Small intestine (tissue), 7 donors: ENCODE measurements around the gene CCDC85A. TPM values are rescaled to one million over a fixed set of nuclear protein-coding genes. Genes with fewer than 3 reads are reported as not detected.

Source experiments
- DNase-seq, 2 donors: peaks; one replicate each; pipeline versions ENCODE4 v3.0.0 to v3.0.0-alpha.2; 2013
- FAIRE-seq: peaks from 2 replicates; lab custom pipeline; 2012; peaks lifted over from hg19 to GRCh38; lab: Jason Lieb, UNC
- H3K27ac ChIP-seq, 3 donors: one replicate each; pipeline ENCODE4 v1.5.1; 2013; ENCODE audit warnings: low read length in 2 of 3, mild to moderate bottlenecking in 2 of 3, control low read depth in 1 of 3, inconsistent platforms in 1 of 3, low read depth in 1 of 3, moderate library complexity in 1 of 3
- H3K27me3 ChIP-seq, 3 donors: one replicate each; pipeline ENCODE4 v1.6.1; 2013; ENCODE audit warnings: low read length in 3 of 3, inconsistent platforms in 1 of 3; ENCODE audit not compliant: control insufficient read depth in 3 of 3, insufficient read depth in 3 of 3
- H3K36me3 ChIP-seq, 3 donors: one replicate each; pipeline ENCODE4 v1.6.1; 2013; ENCODE audit warnings: low read length in 3 of 3, inconsistent platforms in 1 of 3, low read depth in 1 of 3, mild to moderate bottlenecking in 1 of 3, moderate library complexity in 1 of 3; ENCODE audit not compliant: control insufficient read depth in 3 of 3, insufficient read depth in 2 of 3
- H3K4me1 ChIP-seq, 3 donors: one replicate each; pipeline ENCODE4 v1.6.1; 2013; ENCODE audit warnings: low read length in 2 of 3, inconsistent platforms in 1 of 3, low read depth in 1 of 3, mild to moderate bottlenecking in 1 of 3, moderate library complexity in 1 of 3; ENCODE audit not compliant: control insufficient read depth in 3 of 3, insufficient read depth in 2 of 3
- H3K4me3 ChIP-seq, 3 donors: one replicate each; pipeline ENCODE4 v1.5.1; 2013; ENCODE audit warnings: low read length in 3 of 3, control low read depth in 1 of 3, inconsistent platforms in 1 of 3, low read depth in 1 of 3, mild to moderate bottlenecking in 1 of 3, moderate library complexity in 1 of 3
- H3K9me3 ChIP-seq, 2 donors: one replicate each; pipeline ENCODE4 v1.6.1; 2013; ENCODE audit warnings: low read depth in 1 of 2, low read length in 1 of 2; ENCODE audit not compliant: control insufficient read depth in 2 of 2, insufficient read depth in 1 of 2
- WGBS, 3 donors: extraction: QIAGEN DNeasy Blood & Tissue Kit; methylation state at CpG; one replicate each; pipeline ENCODE4 v1.1.7; 2013; 5-methylcytosine and 5-hydroxymethylcytosine counted together
- polyA plus RNA-seq, 4 donors: library from polyadenylated mRNA; stranded (reverse) in 3 of 4; unstranded in 1 of 4; fragments of 200-250 nt in 3 of 4; fragments of 120-200 nt in 1 of 4; gene quantifications; one replicate each; pipeline versions ENCODE4 v1.2.1 to v1.2.3, GENCODE V29; 2013
- donor health status: healthy with polysubstance abuse.
- donor health status: control.
- donor health status: control.
- donor health status: Bipolar disorder and iron deficiency.
- donor health status: healthy.

Gene CCDC85A
- polyA plus RNA-seq, 4 donors, result 1.2 to 1.7 TPM; not detected in 2

DNA sequence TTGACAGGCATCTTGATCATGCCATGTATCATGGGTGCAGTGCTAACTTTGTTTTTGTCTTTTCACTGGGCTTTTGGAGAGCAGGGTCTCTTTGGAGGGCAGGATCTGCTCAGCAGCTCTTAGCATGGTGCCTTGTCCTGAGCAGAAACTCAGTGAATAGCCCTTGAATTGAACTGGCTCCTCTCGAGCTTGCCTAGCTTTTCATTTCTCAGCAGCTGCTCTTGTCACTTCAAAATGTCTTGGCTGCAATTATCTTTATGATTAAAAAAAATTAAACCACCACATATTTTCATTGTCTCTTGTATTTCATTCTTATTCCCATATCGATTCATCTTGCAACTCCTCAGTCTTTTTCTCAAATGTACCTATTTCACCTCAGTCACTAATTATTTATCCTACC lies 50.5 kb downstream of the CCDC85A start:
- Histone ChIP-seq H3K36me3 (no peaks in the 10 kb centered on the region), H3K4me1 (no peaks in the 10 kb centered on the region), H3K9me3 (no peaks in the 10 kb centered on the region), H3K27ac (no peak overlapping the region), H3K27me3 (no peaks in the 10 kb centered on the region), H3K4me3 (no peak overlapping the region)
- DNase-seq, result no peak
- 63 to 71% (median 67%) methylated on average over 2 of the region's 2 CpGs for WGBS, 3 donors
- no peak for FAIRE-seq

DNA sequence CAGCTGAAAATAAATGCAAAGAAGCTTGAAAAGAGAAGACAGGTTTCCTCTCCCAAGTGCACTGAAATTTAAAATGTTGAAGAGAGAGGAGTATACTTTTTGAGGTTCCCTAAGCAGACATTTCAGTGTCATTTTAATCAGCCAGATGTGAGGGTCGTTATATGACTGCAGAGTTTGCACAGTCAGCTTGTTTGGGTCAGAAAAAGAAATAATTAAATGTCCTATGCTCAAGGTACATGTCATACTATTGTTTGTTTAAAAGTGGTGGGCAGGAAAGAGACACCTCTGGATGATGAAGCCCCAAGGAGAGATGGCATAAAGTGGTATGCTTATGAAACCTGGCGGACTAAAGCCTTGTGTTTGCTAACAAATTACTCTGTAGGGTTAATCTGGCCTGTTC lies 55.2 kb downstream of the CCDC85A start:
- H3K4me1 ChIP-seq, result peaks cover 0 to under 1% (median 0%) of the 10 kb centered on the region in 3 donors
- no peak overlapping the region for H3K27ac ChIP-seq
- DNase-seq, result no peak
- no peak for FAIRE-seq
- H3K36me3 ChIP-seq, result no peaks in the 10 kb centered on the region
- peaks cover 0 to 6% of the 10 kb centered on the region in 2 donors for H3K9me3 ChIP-seq
- no peak overlapping the region for H3K4me3 ChIP-seq
- no peaks in the 10 kb centered on the region for H3K27me3 ChIP-seq
- WGBS, 3 donors, result 46 to 61% (median 53%) methylated on average over 2 of the region's 2 CpGs

DNA sequence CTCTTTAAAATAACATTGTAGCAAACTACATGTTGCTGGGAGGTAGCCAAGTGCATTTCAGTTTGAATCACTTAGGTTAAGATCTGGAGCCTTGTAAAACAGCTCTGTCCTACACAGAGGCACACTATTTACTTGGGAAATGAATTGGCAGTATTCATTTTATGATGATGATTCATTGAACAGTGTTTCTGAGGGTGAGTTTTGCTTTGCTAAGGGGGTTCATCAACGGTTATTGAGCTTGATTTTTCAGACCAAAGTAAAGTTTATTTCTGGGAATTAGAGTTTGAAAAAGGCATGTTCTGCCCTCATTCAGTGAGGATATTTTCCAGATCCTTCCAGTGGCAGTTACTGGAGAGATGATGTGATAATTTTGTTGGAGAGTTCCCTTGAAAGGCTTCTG lies 55.6 kb downstream of the CCDC85A start:
- Histone ChIP-seq H3K4me1 (peaks cover 0 to 5% (median 0%) of the 10 kb centered on the region in 3 donors), H3K27ac (no peak overlapping the region), H3K9me3 (peaks cover 0 to 6% of the 10 kb centered on the region in 2 donors), H3K27me3 (no peaks in the 10 kb centered on the region), H3K4me3 (no peak overlapping the region), H3K36me3 (no peaks in the 10 kb centered on the region)
- no peak for DNase-seq
- FAIRE-seq, result no peak
- whole genome bisulfite sequencing, 3 donors, result 25 to 58% (median 35%) methylated on average over 1 of the region's 1 CpG

DNA sequence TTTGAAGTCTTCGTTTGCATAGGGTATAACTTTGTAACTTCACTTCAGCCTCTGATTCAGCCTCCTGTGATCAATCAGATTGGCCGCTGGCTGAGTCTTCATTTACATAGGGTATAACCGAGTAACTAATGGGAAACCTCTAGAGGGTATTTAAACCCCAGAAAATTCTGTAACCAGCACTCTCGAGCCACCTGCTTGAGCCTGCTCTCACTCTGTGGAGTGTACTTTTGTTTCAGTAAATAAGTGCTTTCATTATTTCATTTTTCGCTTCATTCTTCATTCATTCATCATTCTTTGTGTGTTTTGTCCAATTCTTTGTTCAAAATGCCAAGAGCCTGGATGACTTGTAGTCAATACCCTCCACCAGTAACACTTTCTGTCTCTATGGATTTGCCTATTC lies 56.4 kb downstream of the CCDC85A start:
- no peak overlapping the region for H3K4me3 ChIP-seq
- 81 to 87% (median 87%) methylated on average over 5 of the region's 5 CpGs for WGBS, 3 donors
- FAIRE-seq (no peak), DNase-seq (no peak)
- peaks cover 0 to 10% (median 0%) of the 10 kb centered on the region in 3 donors for H3K4me1 ChIP-seq
- H3K27me3 ChIP-seq, result no peaks in the 10 kb centered on the region
- no peaks in the 10 kb centered on the region for H3K36me3 ChIP-seq
- H3K27ac ChIP-seq, result no peak overlapping the region
- peaks cover 0 to 6% of the 10 kb centered on the region in 2 donors for H3K9me3 ChIP-seq

DNA sequence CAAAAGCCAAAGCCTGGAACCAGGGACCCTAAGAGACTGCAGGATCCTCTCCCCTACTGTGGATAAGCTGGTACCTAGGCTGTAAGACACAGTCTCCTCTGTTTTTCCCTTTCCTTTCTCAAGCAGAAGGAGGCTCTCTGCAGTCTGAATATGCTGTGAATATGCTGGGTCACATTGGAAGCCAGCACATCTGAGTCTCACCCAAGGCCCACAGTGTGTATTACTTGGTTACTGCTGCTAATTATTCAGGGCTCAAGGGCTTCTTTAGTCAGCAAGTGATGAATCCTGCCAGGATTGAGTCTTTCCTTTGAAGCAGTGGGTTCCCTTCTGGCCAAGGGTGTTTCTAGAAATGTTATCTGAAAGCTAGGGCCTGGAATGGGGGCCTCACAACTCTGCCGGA lies 60.7 kb downstream of the CCDC85A start:
- DNase-seq (no peak), FAIRE-seq (no peak)
- Histone ChIP-seq H3K4me1 (peaks cover 0 to 13% (median 0%) of the 10 kb centered on the region in 3 donors), H3K27me3 (no peaks in the 10 kb centered on the region), H3K4me3 (no peak overlapping the region), H3K9me3 (peaks cover 0 to 10% of the 10 kb centered on the region in 2 donors), H3K27ac (peak overlapping the region in 1 of 3 donors; percentile 42), H3K36me3 (no peaks in the 10 kb centered on the region)
- 0 to 51% (median 13%) methylated on average over 1 of the region's 1 CpG for WGBS, 3 donors

DNA sequence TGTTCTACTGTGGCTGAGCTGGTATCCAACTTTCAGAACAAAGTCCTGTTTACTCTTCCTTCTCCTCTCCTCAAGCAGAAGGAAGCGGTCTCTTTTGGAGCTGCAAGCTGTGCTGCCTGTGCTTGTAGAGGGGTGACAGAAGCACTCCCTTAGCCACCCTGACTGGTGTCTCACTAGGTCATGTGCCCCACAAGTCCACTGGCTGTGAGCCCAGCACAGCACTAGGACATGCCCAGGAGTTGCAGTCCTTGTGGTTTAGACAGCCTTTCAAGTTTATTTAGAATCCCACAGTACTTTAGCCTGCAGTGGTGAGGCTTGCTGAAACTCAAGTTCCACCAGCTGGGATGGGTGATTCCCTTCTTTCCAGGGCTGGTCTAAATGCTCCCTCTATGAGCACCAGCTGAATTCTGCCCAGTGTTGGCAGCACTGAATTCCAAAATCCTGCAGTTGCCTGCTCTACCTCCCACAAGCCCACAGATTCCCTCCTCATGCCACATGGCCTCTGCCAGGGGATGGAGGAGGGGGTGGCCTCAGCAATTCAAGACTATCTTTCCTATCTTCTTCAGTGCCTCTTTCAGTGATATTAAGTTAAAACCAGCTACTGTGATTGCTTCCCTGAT lies 61.2 kb downstream of the CCDC85A start:
- DNase-seq (peak in 1 of 2 donors; percentile 29), FAIRE-seq (no peak)
- H3K36me3 ChIP-seq, result no peaks in the 10 kb centered on the region
- WGBS, 3 donors, result 59 to 82% (median 75%) methylated on average over 1 of the region's 1 CpG
- H3K27ac ChIP-seq, result peak overlapping the region in 1 of 3 donors; percentile 42
- H3K9me3 ChIP-seq, result peaks cover 0 to 9% of the 10 kb centered on the region in 2 donors
- H3K4me3 ChIP-seq, result no peak overlapping the region
- H3K4me1 ChIP-seq, result peaks cover 0 to 13% (median 0%) of the 10 kb centered on the region in 3 donors
- H3K27me3 ChIP-seq, result no peaks in the 10 kb centered on the region

DNA sequence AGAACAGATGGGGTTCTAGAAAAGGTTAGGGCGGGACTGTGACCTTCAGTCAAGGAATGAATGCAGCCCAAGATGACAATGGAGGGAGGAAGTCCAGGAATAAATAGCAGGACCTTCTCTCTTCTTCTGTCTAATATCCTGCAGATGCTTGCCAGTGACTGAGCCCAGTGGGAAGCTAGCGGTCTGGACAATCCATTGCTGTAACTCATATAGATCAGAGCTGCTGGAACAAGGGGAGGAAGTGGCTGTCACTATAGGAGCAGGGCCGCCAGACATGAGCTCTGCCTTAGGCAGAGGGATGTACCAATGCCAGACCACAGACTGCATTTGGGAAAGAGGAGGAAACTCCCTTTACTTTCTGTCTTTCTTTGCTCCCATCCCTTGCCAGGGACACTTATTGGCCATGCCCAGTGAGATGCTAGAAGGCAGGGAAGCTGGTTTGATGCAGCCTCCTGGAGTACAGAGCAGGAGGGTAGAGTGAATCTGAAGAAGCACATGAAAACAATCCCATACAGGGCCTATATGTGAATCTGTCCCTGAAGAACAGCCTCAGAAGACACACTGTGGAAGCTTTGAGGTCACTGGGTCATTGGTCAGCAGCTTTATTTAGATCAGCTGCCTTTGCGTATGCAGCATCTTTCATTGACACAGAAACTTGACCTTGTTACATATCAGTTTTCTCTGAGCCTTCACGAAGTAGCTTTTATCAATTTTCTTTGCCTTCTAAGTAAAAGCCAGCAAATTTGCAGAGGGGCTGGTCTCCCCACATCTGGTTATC lies 65.4 kb downstream of the CCDC85A start:
- 74 to 84% (median 77%) methylated on average over 5 of the region's 5 CpGs for WGBS, 3 donors
- Histone ChIP-seq H3K36me3 (no peaks in the 10 kb centered on the region), H3K27me3 (no peaks in the 10 kb centered on the region), H3K27ac (no peak overlapping the region), H3K4me3 (no peak overlapping the region), H3K9me3 (peaks cover 0 to 4% of the 10 kb centered on the region in 2 donors), H3K4me1 (peaks cover 0 to 14% (median 0%) of the 10 kb centered on the region in 3 donors)
- DNase-seq (no peak), FAIRE-seq (no peak)

DNA sequence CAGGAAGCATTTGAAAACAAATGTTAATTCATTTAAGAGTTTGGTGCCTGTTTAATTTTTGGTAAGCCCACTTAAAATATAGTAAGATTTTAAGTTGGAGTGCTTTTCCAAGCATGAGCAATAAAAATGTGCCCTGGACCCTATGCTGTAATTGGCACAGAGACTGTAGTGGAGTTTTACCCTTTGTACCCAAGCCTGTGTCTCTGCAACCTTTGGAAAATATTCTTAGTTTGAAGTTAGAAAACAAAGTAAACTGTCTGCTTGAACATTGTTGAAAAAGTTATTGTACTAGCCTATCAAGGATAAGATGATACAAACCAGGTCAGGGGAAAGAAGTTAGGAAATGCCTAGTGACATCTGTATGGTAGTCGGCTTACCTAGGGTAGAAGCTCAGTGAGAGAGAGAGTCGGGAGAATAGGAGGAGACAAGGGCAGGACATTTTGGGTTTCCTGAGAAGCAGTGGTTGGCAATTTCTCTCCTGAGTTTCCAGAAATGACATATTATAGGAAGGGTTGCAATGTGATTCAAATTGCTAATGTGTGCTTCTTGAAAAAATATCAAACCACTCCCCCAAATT lies 66.5 kb downstream of the CCDC85A start:
- H3K27me3 ChIP-seq, result no peaks in the 10 kb centered on the region
- no peaks in the 10 kb centered on the region for H3K36me3 ChIP-seq
- DNase-seq, result peak in 1 of 2 donors; percentile 28
- no peak for FAIRE-seq
- no peak overlapping the region for H3K27ac ChIP-seq
- H3K9me3 ChIP-seq, result peaks cover 0 to 4% of the 10 kb centered on the region in 2 donors
- H3K4me3 ChIP-seq, result no peak overlapping the region
- 81 to 83% (median 82%) methylated on average over 2 of the region's 2 CpGs for WGBS, 3 donors
- H3K4me1 ChIP-seq, result peaks cover 0 to 6% (median 0%) of the 10 kb centered on the region in 3 donors
